ENCODE results near the gene KCNMB2.

KCNMB2 gene

DNA sequence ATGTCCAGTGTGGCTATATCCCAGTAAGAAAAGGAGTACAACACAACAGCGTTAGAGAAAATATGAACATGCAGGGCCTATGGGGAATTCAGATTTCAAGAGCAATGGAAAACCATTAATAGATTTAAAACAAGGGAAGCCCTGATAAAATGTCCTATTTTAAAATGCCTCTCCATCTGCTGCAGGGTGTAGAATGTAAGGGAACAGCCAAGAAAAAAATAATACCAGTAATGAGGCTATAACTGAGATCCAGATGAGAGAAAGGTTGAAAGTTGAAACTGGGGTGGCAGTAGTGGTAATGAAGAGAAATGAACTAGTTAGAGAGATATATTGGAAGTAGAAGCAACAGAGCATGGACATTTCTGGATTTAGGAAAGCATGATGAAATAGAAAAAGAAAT, 226.1 kb downstream of the KCNMB2 start:
- Histone ChIP-seq H3K4me1 (no peaks in the 10 kb centered on the region), H3K9ac (no peak overlapping the region), H3K36me3 (no peaks in the 10 kb centered on the region), H3K27me3 (no peaks in the 10 kb centered on the region), H3K4me3 (no peak overlapping the region), H3K4me2 (no peak overlapping the region), H3K9me3 (no peaks in the 10 kb centered on the region), H4K20me1 (no peaks in the 10 kb centered on the region), H3K27ac (no peak overlapping the region)
- no peak for TF ChIP-seq Cebpa-rat (IDR thresholded peaks at IDR 0.05)

DNA sequence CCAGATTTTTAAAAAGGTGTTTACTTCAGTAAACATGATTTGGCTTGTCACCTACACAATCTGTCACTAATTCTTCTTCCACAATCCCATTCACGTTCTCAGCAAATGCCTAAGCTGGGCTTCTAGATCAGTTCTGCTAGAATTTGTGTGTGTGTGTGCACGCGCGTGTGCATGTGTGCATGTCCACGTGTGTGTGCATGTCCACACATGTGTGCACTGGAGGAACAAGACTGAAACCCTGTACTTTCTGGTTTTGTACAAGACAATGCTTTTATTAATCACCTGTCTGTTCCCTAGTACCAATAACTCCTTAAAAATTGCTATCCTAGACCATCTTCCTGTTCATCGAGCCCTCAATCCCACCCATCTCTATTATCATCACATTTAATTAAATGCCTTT, 229.2 kb downstream of the KCNMB2 start:
- no peaks in the 10 kb centered on the region for H3K27me3 ChIP-seq
- H3K4me2 ChIP-seq = no peak overlapping the region
- no peaks in the 10 kb centered on the region for H4K20me1 ChIP-seq
- H3K9me3 ChIP-seq = no peaks in the 10 kb centered on the region
- no peak for TF ChIP-seq Cebpa-rat (IDR thresholded peaks at IDR 0.05)
- H3K36me3 ChIP-seq = no peaks in the 10 kb centered on the region
- no peak overlapping the region for H3K9ac ChIP-seq
- H3K4me3 ChIP-seq = no peak overlapping the region
- H3K4me1 ChIP-seq = no peaks in the 10 kb centered on the region
- H3K27ac ChIP-seq = no peak overlapping the region

GRCh38 chr3:178767581-178767980, 231.3 kb downstream of the KCNMB2 start:
- no peak for TF ChIP-seq Cebpa-rat (IDR thresholded peaks at IDR 0.05)
- no peaks in the 10 kb centered on the region for H3K9me3 ChIP-seq
- no peak overlapping the region for H3K4me2 ChIP-seq
- no peaks in the 10 kb centered on the region for H3K36me3 ChIP-seq
- no peak overlapping the region for H3K4me3 ChIP-seq
- no peak overlapping the region for H3K9ac ChIP-seq
- peaks cover under 1% of the 10 kb centered on the region for H3K4me1 ChIP-seq
- no peak overlapping the region for H3K27ac ChIP-seq
- H3K27me3 ChIP-seq = no peaks in the 10 kb centered on the region
- no peaks in the 10 kb centered on the region for H4K20me1 ChIP-seq

DNA sequence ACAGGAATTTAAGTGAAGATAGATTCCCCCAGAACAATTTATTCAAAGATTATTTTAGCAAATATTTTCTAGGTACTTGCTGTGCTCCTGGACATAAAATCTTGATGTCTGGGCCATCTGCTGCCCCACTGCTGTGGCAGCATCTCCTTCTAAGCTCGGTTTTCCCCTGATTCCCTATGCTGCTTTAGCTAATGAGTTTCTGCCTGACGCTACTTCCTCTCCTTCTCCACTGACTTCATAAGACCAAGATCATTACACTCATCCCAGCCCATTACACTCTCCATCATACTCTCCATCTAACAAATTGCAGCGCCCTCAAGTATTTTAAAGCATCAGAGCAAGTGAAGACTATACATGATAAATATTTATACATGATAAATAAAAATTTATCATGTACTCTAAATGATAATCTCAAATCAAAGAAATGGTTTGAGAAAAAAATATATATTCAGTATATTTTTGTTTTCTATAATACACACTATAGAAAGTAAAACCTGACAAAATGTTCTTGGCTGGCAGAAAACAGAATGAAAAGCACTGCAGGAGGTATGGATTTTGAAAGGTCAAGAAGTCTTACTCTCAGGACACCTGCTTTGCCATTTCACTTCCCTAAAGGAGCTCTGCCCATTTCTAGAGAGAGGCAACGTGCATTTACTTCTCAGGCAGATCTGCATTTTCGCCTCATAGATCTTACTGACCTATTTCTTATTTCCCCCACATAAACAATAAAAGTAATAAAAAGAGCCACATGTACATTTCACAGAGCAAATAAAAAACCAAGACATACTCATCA, 232.0 kb downstream of the KCNMB2 start:
- Histone ChIP-seq H3K9me3 (no peaks in the 10 kb centered on the region), H3K4me1 (peaks cover 6% of the 10 kb centered on the region), H3K27ac (no peak overlapping the region), H4K20me1 (no peaks in the 10 kb centered on the region), H3K27me3 (no peaks in the 10 kb centered on the region), H3K4me3 (no peak overlapping the region), H3K36me3 (no peaks in the 10 kb centered on the region), H3K9ac (no peak overlapping the region), H3K4me2 (no peak overlapping the region)
- TF ChIP-seq Cebpa-rat (IDR thresholded peaks at IDR 0.05) = no peak

DNA sequence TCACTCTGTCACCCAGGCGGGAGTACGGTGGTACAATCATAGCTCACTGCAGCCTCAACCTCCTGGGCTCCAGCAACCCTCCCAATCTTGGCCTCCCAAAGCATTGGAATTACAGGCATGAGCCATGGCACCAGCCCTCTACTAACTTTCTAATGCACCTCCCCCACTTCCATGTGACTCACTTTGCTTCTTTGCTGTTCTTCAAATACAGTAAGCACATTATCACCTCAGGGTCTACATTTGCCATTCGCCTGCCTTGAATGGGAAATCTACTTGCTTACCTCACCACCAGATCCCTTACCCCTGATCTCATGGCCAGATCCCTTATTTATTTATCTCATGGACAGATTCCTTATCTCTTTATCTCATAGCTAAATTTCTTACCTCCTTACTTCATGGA, 235.3 kb downstream of the KCNMB2 start:
- H3K9me3 ChIP-seq = no peaks in the 10 kb centered on the region
- no peak for TF ChIP-seq Cebpa-rat (IDR thresholded peaks at IDR 0.05)
- H3K9ac ChIP-seq = no peak overlapping the region
- H3K4me2 ChIP-seq = no peak overlapping the region
- no peak overlapping the region for H3K4me3 ChIP-seq
- H3K4me1 ChIP-seq = peaks cover 6% of the 10 kb centered on the region
- no peaks in the 10 kb centered on the region for H3K36me3 ChIP-seq
- H3K27me3 ChIP-seq = no peaks in the 10 kb centered on the region
- no peak overlapping the region for H3K27ac ChIP-seq
- no peaks in the 10 kb centered on the region for H4K20me1 ChIP-seq

GRCh38 chr3:178772746-178773145, 236.5 kb downstream of the KCNMB2 start:
- no peak for TF ChIP-seq Cebpa-rat (IDR thresholded peaks at IDR 0.05)
- no peak overlapping the region for H3K27ac ChIP-seq
- H3K4me3 ChIP-seq = no peak overlapping the region
- no peaks in the 10 kb centered on the region for H3K9me3 ChIP-seq
- H3K27me3 ChIP-seq = no peaks in the 10 kb centered on the region
- H4K20me1 ChIP-seq = no peaks in the 10 kb centered on the region
- no peaks in the 10 kb centered on the region for H3K36me3 ChIP-seq
- H3K9ac ChIP-seq = no peak overlapping the region
- peak overlapping the region; percentile 30 for H3K4me2 ChIP-seq
- peaks cover 6% of the 10 kb centered on the region for H3K4me1 ChIP-seq

DNA sequence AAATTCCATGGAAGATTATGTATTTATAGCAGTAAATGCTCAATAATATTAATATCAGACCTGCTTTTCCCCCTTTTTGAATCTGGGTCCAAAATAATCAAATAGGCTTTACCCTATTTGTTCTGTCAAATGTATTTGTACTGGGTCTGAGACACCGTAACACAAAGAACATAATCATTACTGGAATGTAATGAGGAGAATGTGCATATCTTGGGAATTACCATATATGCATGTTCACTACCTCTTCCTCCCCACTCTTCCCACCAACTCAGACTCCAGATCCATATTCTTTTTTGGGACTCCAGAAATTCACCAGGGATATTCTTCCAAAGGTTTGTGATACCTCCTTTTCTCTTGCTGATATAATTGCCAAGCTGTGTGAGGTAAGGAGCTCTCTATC, 237.1 kb downstream of the KCNMB2 start:
- Histone ChIP-seq H3K36me3 (no peaks in the 10 kb centered on the region), H3K27ac (no peak overlapping the region), H3K9ac (no peak overlapping the region), H3K4me2 (no peak overlapping the region), H3K4me3 (no peak overlapping the region), H3K4me1 (peaks cover 6% of the 10 kb centered on the region), H3K27me3 (no peaks in the 10 kb centered on the region), H4K20me1 (no peaks in the 10 kb centered on the region), H3K9me3 (no peaks in the 10 kb centered on the region)
- no peak for TF ChIP-seq Cebpa-rat (IDR thresholded peaks at IDR 0.05)

- no peaks in the 10 kb centered on the region for H4K20me1 ChIP-seq
- no peaks in the 10 kb centered on the region for H3K9me3 ChIP-seq
- H3K4me3 ChIP-seq = no peak overlapping the region
- peaks cover 2% of the 10 kb centered on the region for H3K4me1 ChIP-seq
- no peaks in the 10 kb centered on the region for H3K27me3 ChIP-seq
- H3K27ac ChIP-seq = no peak overlapping the region
- H3K36me3 ChIP-seq = no peaks in the 10 kb centered on the region
- TF ChIP-seq Cebpa-rat (IDR thresholded peaks at IDR 0.05) = no peak
- no peak overlapping the region for H3K9ac ChIP-seq
- no peak overlapping the region for H3K4me2 ChIP-seq
Observed at GRCh38 chr3:178777718-178778411, 241.6 kb downstream of the KCNMB2 start.

- H3K27ac ChIP-seq = no peak overlapping the region
- no peak for TF ChIP-seq Cebpa-rat (IDR thresholded peaks at IDR 0.05)
- no peaks in the 10 kb centered on the region for H4K20me1 ChIP-seq
- no peak overlapping the region for H3K4me2 ChIP-seq
- no peaks in the 10 kb centered on the region for H3K27me3 ChIP-seq
- no peak overlapping the region for H3K4me3 ChIP-seq
- no peaks in the 10 kb centered on the region for H3K4me1 ChIP-seq
- no peak overlapping the region for H3K9ac ChIP-seq
- no peaks in the 10 kb centered on the region for H3K36me3 ChIP-seq
- H3K9me3 ChIP-seq = no peaks in the 10 kb centered on the region
Observed at GRCh38 chr3:178778589-178778988, 242.4 kb downstream of the KCNMB2 start.

GRCh38 chr3:178785961-178786360, 249.7 kb downstream of the KCNMB2 start:
- no peak for TF ChIP-seq Cebpa-rat (IDR thresholded peaks at IDR 0.05)
- no peak overlapping the region for H3K4me3 ChIP-seq
- H3K9ac ChIP-seq = no peak overlapping the region
- no peaks in the 10 kb centered on the region for H3K27me3 ChIP-seq
- H3K27ac ChIP-seq = no peak overlapping the region
- peaks cover 2% of the 10 kb centered on the region; the same call in 1 of the 2 replicates for H3K9me3 ChIP-seq
- no peaks in the 10 kb centered on the region for H4K20me1 ChIP-seq
- H3K4me2 ChIP-seq = no peak overlapping the region
- no peaks in the 10 kb centered on the region for H3K4me1 ChIP-seq
- H3K36me3 ChIP-seq = no peaks in the 10 kb centered on the region

All from BLaER1 (cell line).